Measurements from ENCODE around the gene CHD3. TPM values are rescaled to one million over a fixed set of nuclear protein-coding genes. Genes with fewer than 3 reads are reported as not detected.
"Not testable (repeated sequence)": the region's sequence is repeated elsewhere in the genome, so short reads cannot be mapped to it uniquely, and the experiment has no call there.

CHD3 gene
- polyA plus RNA-seq, 1 donor from 2014 or later: 115 TPM

- Histone ChIP-seq H3K79me2 (replicated peaks; ENCODE audit: insufficient read depth, low read length) (no peaks in the 10 kb centered on the region), H3K4me2 (ENCODE audit: low read length) (no peak overlapping the region), H3F3A (ENCODE audit: insufficient read depth, low read length, poor library complexity, severe bottlenecking) (no peaks in the 10 kb centered on the region), H4K20me1 (ENCODE audit: insufficient read depth) (no peaks in the 10 kb centered on the region), H3K27me3 (ENCODE audit: insufficient read depth, low read depth, low read length) (no peaks in the 10 kb centered on the region), H3K9ac (ENCODE audit: low read length) (no peak overlapping the region), H2AFZ (ENCODE audit: low read depth, low read length) (no peak overlapping the region), H3K9me3 (ENCODE audit: low read length) (no peaks in the 10 kb centered on the region), H3K36me3 (ENCODE audit: insufficient read depth, low read length) (no peaks in the 10 kb centered on the region), H3K4me3 (ENCODE audit: low read length) (no peak overlapping the region), H3K27ac (ENCODE audit: low read length) (no peak overlapping the region), H3K9me2 (ENCODE audit: insufficient read depth, low read length) (no peaks in the 10 kb centered on the region)
- TF ChIP-seq SMC3 (conservative IDR thresholded peaks at IDR 0.05; ENCODE audit: poor library complexity): no peak
- TF ChIP-seq, protein P1, sequence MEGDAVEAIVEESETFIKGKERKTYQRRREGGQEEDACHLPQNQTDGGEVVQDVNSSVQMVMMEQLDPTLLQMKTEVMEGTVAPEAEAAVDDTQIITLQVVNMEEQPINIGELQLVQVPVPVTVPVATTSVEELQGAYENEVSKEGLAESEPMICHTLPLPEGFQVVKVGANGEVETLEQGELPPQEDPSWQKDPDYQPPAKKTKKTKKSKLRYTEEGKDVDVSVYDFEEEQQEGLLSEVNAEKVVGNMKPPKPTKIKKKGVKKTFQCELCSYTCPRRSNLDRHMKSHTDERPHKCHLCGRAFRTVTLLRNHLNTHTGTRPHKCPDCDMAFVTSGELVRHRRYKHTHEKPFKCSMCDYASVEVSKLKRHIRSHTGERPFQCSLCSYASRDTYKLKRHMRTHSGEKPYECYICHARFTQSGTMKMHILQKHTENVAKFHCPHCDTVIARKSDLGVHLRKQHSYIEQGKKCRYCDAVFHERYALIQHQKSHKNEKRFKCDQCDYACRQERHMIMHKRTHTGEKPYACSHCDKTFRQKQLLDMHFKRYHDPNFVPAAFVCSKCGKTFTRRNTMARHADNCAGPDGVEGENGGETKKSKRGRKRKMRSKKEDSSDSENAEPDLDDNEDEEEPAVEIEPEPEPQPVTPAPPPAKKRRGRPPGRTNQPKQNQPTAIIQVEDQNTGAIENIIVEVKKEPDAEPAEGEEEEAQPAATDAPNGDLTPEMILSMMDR (IDR thresholded peaks at IDR 0.05; ENCODE audit: poor library complexity, severe bottlenecking): no peak
Measured at GRCh38 chr17:7950578-7950977, 62.0 kb downstream of the CHD3 start.

- H3K27me3 ChIP-seq (ENCODE audit: insufficient read depth, low read depth, low read length): no peaks in the 10 kb centered on the region
- H3K9me3 ChIP-seq (ENCODE audit: low read length): no peaks in the 10 kb centered on the region
- no peaks in the 10 kb centered on the region for H4K20me1 ChIP-seq (ENCODE audit: insufficient read depth)
- H3K4me3 ChIP-seq (ENCODE audit: low read length): no peak overlapping the region
- no peak overlapping the region for H3K4me2 ChIP-seq (ENCODE audit: low read length)
- H3K36me3 ChIP-seq (ENCODE audit: insufficient read depth, low read length): no peaks in the 10 kb centered on the region
- H2AFZ ChIP-seq (ENCODE audit: low read depth, low read length): no peak overlapping the region
- no peaks in the 10 kb centered on the region for H3K79me2 ChIP-seq (replicated peaks; ENCODE audit: insufficient read depth, low read length)
- no peak overlapping the region for H3K27ac ChIP-seq (ENCODE audit: low read length)
- H3K9me2 ChIP-seq (ENCODE audit: insufficient read depth, low read length): no peaks in the 10 kb centered on the region
- no peaks in the 10 kb centered on the region for H3F3A ChIP-seq (ENCODE audit: insufficient read depth, low read length, poor library complexity, severe bottlenecking)
- TF ChIP-seq RAD21 (conservative IDR thresholded peaks at IDR 0.05): no peak
- no peak for TF ChIP-seq EP300 (conservative IDR thresholded peaks at IDR 0.05; ENCODE audit: poor library complexity, severe bottlenecking)
- TF ChIP-seq POLR2AphosphoS5 (IDR thresholded peaks at IDR 0.05): no peak
- no peak for TF ChIP-seq REST (IDR thresholded peaks at IDR 0.05; ENCODE audit: borderline replicate concordance)
- TF ChIP-seq TAF1 (IDR thresholded peaks at IDR 0.05; ENCODE audit: low read depth): no peak
- no peak for TF ChIP-seq MXI1 (conservative IDR thresholded peaks at IDR 0.05; ENCODE audit: poor library complexity, severe bottlenecking)
- TF ChIP-seq, protein P1 (IDR thresholded peaks at IDR 0.05; ENCODE audit: poor library complexity, severe bottlenecking): no peak
- no peak for TF ChIP-seq EZH2 (IDR thresholded peaks at IDR 0.05; ENCODE audit: borderline replicate concordance, insufficient read depth, low read length, poor library complexity, severe bottlenecking)
- H3K9ac ChIP-seq (ENCODE audit: low read length): no peak overlapping the region
Measured at GRCh38 chr17:7951143-7951792, 62.7 kb downstream of the CHD3 start.

- H3K79me2 ChIP-seq (replicated peaks; ENCODE audit: insufficient read depth, low read length); H3K9me3 ChIP-seq (ENCODE audit: low read length); H3K4me2 ChIP-seq (ENCODE audit: low read length); H3F3A ChIP-seq (ENCODE audit: insufficient read depth, low read length, poor library complexity, severe bottlenecking); H3K27me3 ChIP-seq (ENCODE audit: insufficient read depth, low read depth, low read length); H3K4me3 ChIP-seq (ENCODE audit: low read length); H3K9me2 ChIP-seq (ENCODE audit: insufficient read depth, low read length); H2AFZ ChIP-seq (ENCODE audit: low read depth, low read length); H3K9ac ChIP-seq (ENCODE audit: low read length); H3K36me3 ChIP-seq (ENCODE audit: insufficient read depth, low read length); H3K27ac ChIP-seq (ENCODE audit: low read length); H4K20me1 ChIP-seq (ENCODE audit: insufficient read depth): not testable (repeated sequence)
Measured at GRCh38 chr17:7953266-7953665, 64.7 kb downstream of the CHD3 start.
